Subcutaneous abdominal adipose tissue (tissue), 5 donors: ENCODE data around the gene ATP8B3.

Experiments used
- H3K27ac ChIP-seq: one replicate; pipeline ENCODE4 v1.7.0; 2013; ENCODE audit warnings: low read depth, mild to moderate bottlenecking, inconsistent platforms, low read length, moderate library complexity
- H3K27me3 ChIP-seq, 5 donors: one replicate each; pipeline ENCODE4 v1.7.0; 2013; ENCODE audit warnings: low read length in 5 of 5, inconsistent platforms in 1 of 5; ENCODE audit not compliant: control insufficient read depth in 5 of 5, insufficient read depth in 4 of 5
- H3K36me3 ChIP-seq, 5 donors: one replicate each; pipeline ENCODE4 v1.7.0; 2013; ENCODE audit warnings: low read length in 5 of 5; ENCODE audit not compliant: control insufficient read depth in 5 of 5, insufficient read depth in 5 of 5
- H3K4me1 ChIP-seq, 5 donors: one replicate each; pipeline ENCODE4 v1.7.0; 2013; ENCODE audit warnings: low read length in 5 of 5, mild to moderate bottlenecking in 3 of 5, moderate library complexity in 1 of 5; ENCODE audit not compliant: control insufficient read depth in 5 of 5, insufficient read depth in 5 of 5
- H3K4me3 ChIP-seq, 5 donors: one replicate each; pipeline ENCODE4 v1.7.0; 2013; ENCODE audit warnings: low read length in 5 of 5, low read depth in 1 of 5
- H3K9ac ChIP-seq, 5 donors: one replicate each; pipeline ENCODE4 v1.7.0; 2013; ENCODE audit warnings: low read length in 5 of 5, mild to moderate bottlenecking in 4 of 5, moderate library complexity in 3 of 5
- H3K9me3 ChIP-seq, 5 donors: one replicate each; pipeline ENCODE4 v1.7.0; 2013; ENCODE audit warnings: low read length in 5 of 5; ENCODE audit not compliant: control insufficient read depth in 5 of 5
- donor health status: healthy.
- donor health status: healthy.
- donor health status: healthy.
- donor health status: healthy.
- donor health status: healthy.

ATP8B3 gene

GRCh38 chr19:1851654-1852580 lies 39.8 kb upstream of the ATP8B3 start:
- H3K27ac ChIP-seq: no peak overlapping the region
- H3K4me3 ChIP-seq: no peak overlapping the region
- H3K4me1 ChIP-seq: peaks cover 6 to 52% (median 38%) of the 10 kb centered on the region in 5 donors
- H3K9me3 ChIP-seq: no peaks in the 10 kb centered on the region
- H3K36me3 ChIP-seq: no peaks in the 10 kb centered on the region
- no peak overlapping the region for H3K9ac ChIP-seq
- H3K27me3 ChIP-seq: peaks cover 0 to 12% (median 9%) of the 10 kb centered on the region in 5 donors

GRCh38 chr19:1850809-1851653 lies 39.0 kb upstream of the ATP8B3 start:
- H3K9ac ChIP-seq: no peak overlapping the region
- no peak overlapping the region for H3K4me3 ChIP-seq
- H3K9me3 ChIP-seq: no peaks in the 10 kb centered on the region
- H3K27ac ChIP-seq: no peak overlapping the region
- H3K36me3 ChIP-seq: peaks cover 0 to under 1% (median 0%) of the 10 kb centered on the region in 5 donors
- peaks cover 0 to 6% (median 5%) of the 10 kb centered on the region in 5 donors for H3K27me3 ChIP-seq
- H3K4me1 ChIP-seq: peaks cover 15 to 53% (median 40%) of the 10 kb centered on the region in 5 donors

GRCh38 chr19:1849886-1850398 lies 37.9 kb upstream of the ATP8B3 start:
- peaks cover 16 to 53% (median 42%) of the 10 kb centered on the region in 5 donors for H3K4me1 ChIP-seq
- H3K27ac ChIP-seq: no peak overlapping the region
- no peak overlapping the region for H3K9ac ChIP-seq
- H3K27me3 ChIP-seq: peaks cover 0 to 6% (median 0%) of the 10 kb centered on the region in 5 donors
- H3K36me3 ChIP-seq: peaks cover 0 to 10% (median 4%) of the 10 kb centered on the region in 5 donors
- H3K4me3 ChIP-seq: no peak overlapping the region
- no peaks in the 10 kb centered on the region for H3K9me3 ChIP-seq

GRCh38 chr19:1849132-1849474 lies 37.0 kb upstream of the ATP8B3 start:
- peaks cover 16 to 53% (median 44%) of the 10 kb centered on the region in 5 donors for H3K4me1 ChIP-seq
- H3K9me3 ChIP-seq: no peaks in the 10 kb centered on the region
- no peak overlapping the region for H3K9ac ChIP-seq
- H3K27me3 ChIP-seq: peaks cover 0 to 6% (median 0%) of the 10 kb centered on the region in 5 donors
- peak overlapping the region in 1 of 5 donors; percentile 86 for H3K4me3 ChIP-seq
- peaks cover 0 to 10% (median 5%) of the 10 kb centered on the region in 5 donors for H3K36me3 ChIP-seq
- H3K27ac ChIP-seq: peak overlapping the region; percentile 93

- Histone ChIP-seq H3K9me3 (no peaks in the 10 kb centered on the region), H3K4me3 (peak within 1 kb of the TSS; percentile 84 to 93 (median 90)), H3K9ac (peak within 1 kb of the TSS; percentile 81 to 99 (median 97)), H3K27ac (peak within 1 kb of the TSS; percentile 93), H3K4me1 (peaks cover 16 to 55% (median 45%) of the 10 kb centered on the region in 5 donors), H3K27me3 (peaks cover 0 to 6% (median 0%) of the 10 kb centered on the region in 5 donors), H3K36me3 (peaks cover 0 to 10% (median 7%) of the 10 kb centered on the region in 5 donors)
Observed at GRCh38 chr19:1848399-1849131, 36.5 kb upstream of the ATP8B3 start, which contains the start of gene REXO1. Gene REXO1, minus strand, starts transcription at chr19:1848483. Its CDS starts 125 bp downstream, at chr19:1848358.

- Histone ChIP-seq H3K9ac (peak overlapping the region; percentile 81 to 99 (median 97)), H3K36me3 (peaks cover 0 to 11% (median 7%) of the 10 kb centered on the region in 5 donors), H3K9me3 (no peaks in the 10 kb centered on the region), H3K4me1 (peaks cover 16 to 50% (median 43%) of the 10 kb centered on the region in 5 donors), H3K27me3 (peaks cover 0 to 6% (median 0%) of the 10 kb centered on the region in 5 donors), H3K4me3 (peak overlapping the region; percentile 84 to 93 (median 90)), H3K27ac (peak overlapping the region; percentile 93)
Observed at GRCh38 chr19:1847684-1848398, 35.8 kb upstream of the ATP8B3 start.

GRCh38 chr19:1847348-1847683 lies 35.2 kb upstream of the ATP8B3 start:
- H3K4me3 ChIP-seq: peak overlapping the region; percentile 84 to 93 (median 90)
- peaks cover 0 to 6% (median 0%) of the 10 kb centered on the region in 5 donors for H3K27me3 ChIP-seq
- H3K27ac ChIP-seq: peak overlapping the region; percentile 93
- H3K9me3 ChIP-seq: no peaks in the 10 kb centered on the region
- H3K9ac ChIP-seq: peak overlapping the region; percentile 81 to 99 (median 97)
- peaks cover 16 to 52% (median 48%) of the 10 kb centered on the region in 5 donors for H3K4me1 ChIP-seq
- peaks cover 0 to 11% (median 7%) of the 10 kb centered on the region in 5 donors for H3K36me3 ChIP-seq

GRCh38 chr19:1846517-1847204 lies 34.6 kb upstream of the ATP8B3 start:
- H3K27ac ChIP-seq: peak overlapping the region; percentile 93
- H3K4me1 ChIP-seq: peaks cover 16 to 59% (median 52%) of the 10 kb centered on the region in 5 donors
- H3K27me3 ChIP-seq: peaks cover 0 to 6% (median 0%) of the 10 kb centered on the region in 5 donors
- H3K4me3 ChIP-seq: peak overlapping the region; percentile 84 to 93 (median 90)
- peaks cover 0 to 11% (median 7%) of the 10 kb centered on the region in 5 donors for H3K36me3 ChIP-seq
- no peaks in the 10 kb centered on the region for H3K9me3 ChIP-seq
- H3K9ac ChIP-seq: peak overlapping the region; percentile 81 to 99 (median 97)
